Panc1 (cell line): ENCODE measurements around the gene MTMR2. TPM values are rescaled to one million over a fixed set of nuclear protein-coding genes. Genes with fewer than 3 reads are reported as not detected.

Experiments
- ATAC-seq: fragments of 200-7000 bp; cut with Tn5 transposase; 2 replicates; pipeline ENCODE4 v1.9.1; 2020; ENCODE audit warnings: mild to moderate bottlenecking, moderate library complexity
- BruUV-seq: library from RNA; stranded (reverse); fragments of 400-500 nt; replicated peaks from 2 replicates; lab custom pipeline; 2021; lab: Mats Ljungman, UMichigan
- CTCF ChIA-PET: fragments of 300-600 bp; sonication (Branson Sonifier 250); formaldehyde crosslinking; loops from one replicate; lab custom pipeline; 2022; ENCODE audit warnings: antibody characterized with exemption; lab: Charles Lee
- POLR2A ChIA-PET: fragments of 300-600 bp; sonication (Branson Sonifier 250); formaldehyde crosslinking; loops from one replicate; lab custom pipeline; 2022; ENCODE audit warnings: antibody characterized with exemption; lab: Charles Lee
- DNase-seq: peaks from one replicate; pipeline ENCODE4 v3.0.0-alpha.2; 2010; ENCODE audit warnings: low read depth, low spot score
- H3K27ac ChIP-seq: 2 replicates; pipeline ENCODE4 v1.5.1; 2011; ENCODE audit warnings: mild to moderate bottlenecking, low read length, inconsistent platforms
- H3K27me3 ChIP-seq: fragments of 200-500 bp; sonication (Bioruptor generic); 2 replicates; pipeline ENCODE4 v1.6.0; 2014; ENCODE audit warnings: low read length, inconsistent platforms; ENCODE audit not compliant: control insufficient read depth, insufficient read depth
- H3K36me3 ChIP-seq: fragments of 200-500 bp; sonication (Bioruptor generic); 2 replicates; pipeline ENCODE4 v1.5.1; 2014; ENCODE audit warnings: inconsistent platforms, mild to moderate bottlenecking, low read length, moderate library complexity; ENCODE audit not compliant: control insufficient read depth, insufficient read depth
- H3K4me1 ChIP-seq: 2 replicates; pipeline ENCODE4 v1.5.1; 2011; ENCODE audit warnings: inconsistent platforms, mild to moderate bottlenecking, low read length, moderate library complexity; ENCODE audit not compliant: control insufficient read depth, insufficient read depth
- H3K4me3 ChIP-seq, 2 experiments: 2 replicates each; pipeline ENCODE4 v1.5.1; 2011 to 2012; ENCODE audit warnings: low read depth in 2 of 2, low read length in 2 of 2, mild to moderate bottlenecking in 2 of 2, inconsistent platforms in 1 of 2, moderate library complexity in 1 of 2
- H3K9me3 ChIP-seq: fragments of 200-500 bp; sonication (Bioruptor generic); 2 replicates; pipeline ENCODE4 v1.5.1; 2014; ENCODE audit warnings: low read depth, mild to moderate bottlenecking, inconsistent platforms, low read length, moderate library complexity; ENCODE audit not compliant: control insufficient read depth, insufficient read depth
- CTCF ChIP-seq: fragments of 450-650 bp; IDR thresholded peaks from 2 replicates; pipeline ENCODE4 v1.5.1; 2017; ENCODE audit warnings: mild to moderate bottlenecking
- POLR2AphosphoS5 ChIP-seq: IDR thresholded peaks from 2 replicates; pipeline ENCODE4 v1.6.1; 2012; ENCODE audit warnings: mild to moderate bottlenecking, low read depth, low read length, moderate library complexity
- REST ChIP-seq, 2 experiments: IDR thresholded peaks; 2 replicates each; pipeline ENCODE4 v1.6.1; 2011 to 2012; ENCODE audit warnings: low read depth in 2 of 2, control low read depth in 1 of 2, low read length in 1 of 2, mild to moderate bottlenecking in 1 of 2, moderate library complexity in 1 of 2; ENCODE audit not compliant: insufficient read depth in 1 of 2
- SIN3A ChIP-seq: IDR thresholded peaks from 2 replicates; pipeline ENCODE4 v1.6.1; 2012; ENCODE audit warnings: low read depth, mild to moderate bottlenecking, low read length, moderate library complexity, borderline replicate concordance; ENCODE audit not compliant: insufficient read depth
- TCF7L2 ChIP-seq: IDR thresholded peaks from 2 replicates; pipeline ENCODE4 v1.6.1; 2011; ENCODE audit warnings: mild to moderate bottlenecking, low read depth, low read length, inconsistent platforms
- in situ Hi-C: cut with HindIII; loops from 2 replicates; pipeline ENCODE4 v1.10.0; 2016; ENCODE audit warnings: low sequenced_read_pairs, low pct_unique_long_range_greater_than_20kb
- intact Hi-C: fragments of 100-400 bp; cut with micrococcal nuclease; formaldehyde crosslinking; loops from one replicate; pipeline ENCODE4 v1.10.0; 2022; ENCODE audit not compliant: unreplicated experiment
- total RNA-seq: library from RNA; stranded (reverse); gene quantifications from one replicate; pipeline ENCODE4 v1.2.1, GENCODE V29; 2021; ENCODE audit not compliant: unreplicated experiment

MTMR2 gene
- total RNA-seq, 1 experiment from 2014 or later, result 44.8 TPM

- in situ Hi-C loops (no loop called here), intact Hi-C loops (no loop called here)
- no peak for ATAC-seq
- Histone ChIP-seq H3K36me3 (no peaks in the 10 kb centered on the region), H3K27ac (no peak overlapping the region), H3K9me3 (no peaks in the 10 kb centered on the region), H3K27me3 (no peaks in the 10 kb centered on the region), H3K4me1 (peaks cover 10% of the 10 kb centered on the region), H3K4me3 (no peak overlapping the region)
- ChIA-PET POLR2A (no interaction called here), CTCF (no interaction called here)
- no TSS peak for BruUV-seq
- no peak for DNase-seq
- no peak for TF ChIP-seq TCF7L2
Observed at GRCh38 chr11:95918056-95918455, 5.9 kb downstream of the MTMR2 start.

- POLR2A ChIA-PET, result no interaction called here
- intact Hi-C loops, result no loop called here
Observed at GRCh38 chr11:95917193-95918036, 6.5 kb downstream of the MTMR2 start.

More at GRCh38 chr11:95917193-95918036, 6.5 kb downstream of the MTMR2 start:
- H3K36me3 ChIP-seq, result no peaks in the 10 kb centered on the region
- no TSS peak for BruUV-seq
- ATAC-seq (no peak), DNase-seq (no peak)
- H3K4me1 ChIP-seq, result peaks cover 6% of the 10 kb centered on the region
- H3K9me3 ChIP-seq, result no peaks in the 10 kb centered on the region
- TF ChIP-seq TCF7L2, result no peak
- TF ChIP-seq CTCF, result no peak
- TF ChIP-seq SIN3A, result no peak
- no peak for TF ChIP-seq POLR2AphosphoS5
- TF ChIP-seq REST (IDR thresholded peaks at IDR 0.05; ENCODE audit: insufficient read depth in 1 of 2, low read depth in 2 of 2, low read length in 1 of 2), result no peak
- H3K27me3 ChIP-seq, result no peaks in the 10 kb centered on the region
- H3K27ac ChIP-seq, result no peak overlapping the region
- CTCF ChIA-PET, result no interaction called here
- in situ Hi-C loops, result no loop called here
- H3K4me3 ChIP-seq, result no peak overlapping the region
